ENCODE data around the gene SIDT1.

DNA sequence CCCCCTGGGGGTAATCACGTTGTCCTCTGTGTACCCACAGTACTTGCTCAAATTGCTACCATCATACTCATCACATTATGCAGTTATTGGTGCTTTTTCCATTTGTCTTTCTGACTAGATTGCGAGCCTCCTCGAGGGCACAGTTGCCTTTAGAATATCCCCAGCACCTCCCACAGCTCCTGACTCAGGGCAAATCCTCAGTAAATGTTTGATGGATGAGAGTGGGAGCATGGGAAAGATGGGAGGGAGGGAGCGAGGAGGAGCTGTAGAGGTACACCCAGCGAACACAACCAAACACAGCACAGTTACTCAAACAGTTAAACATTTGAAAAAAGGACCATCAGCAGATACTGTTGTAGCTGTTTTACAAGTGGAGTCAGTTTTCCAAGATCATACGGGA lies 27.9 kb downstream of the SIDT1 start:
- no peak for TF ChIP-seq HDGF (IDR thresholded peaks at IDR 0.05; ENCODE audit: borderline replicate concordance)
- TF ChIP-seq SP1 (IDR thresholded peaks at IDR 0.05): no peak
- no peak for TF ChIP-seq NFRKB (IDR thresholded peaks at IDR 0.05)
- no peak for TF ChIP-seq FOXA1 (IDR thresholded peaks at IDR 0.05)
- no peak for TF ChIP-seq ARNT (IDR thresholded peaks at IDR 0.05)
- TF ChIP-seq LEF1 (IDR thresholded peaks at IDR 0.05; ENCODE audit: borderline replicate concordance): no peak
- TF ChIP-seq FOXM1 (IDR thresholded peaks at IDR 0.05; ENCODE audit: borderline replicate concordance): no peak
- TF ChIP-seq CTBP1 (IDR thresholded peaks at IDR 0.05; ENCODE audit: borderline replicate concordance): no peak
- no peak for TF ChIP-seq PKNOX1 (IDR thresholded peaks at IDR 0.05)
- TF ChIP-seq TARDBP (IDR thresholded peaks at IDR 0.05): no peak
- TF ChIP-seq FOXK2 (IDR thresholded peaks at IDR 0.05): no peak
- no peak for TF ChIP-seq ELF4 (IDR thresholded peaks at IDR 0.05)
- no peak for TF ChIP-seq L3MBTL2 (conservative IDR thresholded peaks at IDR 0.05)
- TF ChIP-seq BHLHE40 (IDR thresholded peaks at IDR 0.05; ENCODE audit: borderline replicate concordance): no peak
